NK-92 (cell line): ENCODE data around the gene ARHGAP23.
"Not testable (repeated sequence)": the region's sequence is repeated elsewhere in the genome, so short reads cannot be mapped to it uniquely, and the experiment has no call there.

ENCODE experiments used
- DNase-seq: peaks from one replicate; lab custom pipeline; 2025; ENCODE audit not compliant: unreplicated experiment; lab: John Stamatoyannopoulos, UW

The ARHGAP23 gene

GRCh38 chr17:38485146-38485468 is 56.8 kb downstream of the ARHGAP23 start:
- no peak for DNase-seq

- not testable (repeated sequence) for DNase-seq
Measured at GRCh38 chr17:38485681-38486298, 57.5 kb downstream of the ARHGAP23 start.

DNA sequence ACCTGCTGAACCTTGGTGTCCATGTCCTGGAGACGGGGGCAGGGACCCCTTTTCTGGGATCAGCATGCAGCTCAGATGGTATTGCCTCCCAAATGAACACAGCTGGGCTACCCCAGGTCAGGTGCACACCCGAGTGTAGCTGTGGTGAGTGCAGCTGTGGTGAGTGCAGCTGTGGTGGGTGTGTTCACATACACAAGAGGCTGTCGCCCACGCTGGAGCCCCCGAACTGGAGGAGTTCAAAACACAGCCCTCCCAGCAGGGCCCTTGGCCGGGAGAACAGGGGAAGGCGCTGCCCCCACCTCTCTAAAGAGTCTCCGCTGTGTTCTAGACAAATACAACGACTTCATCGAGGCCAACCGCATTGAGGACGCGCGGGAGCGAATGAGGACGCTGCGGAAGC is 61.5 kb downstream of the ARHGAP23 start:
- DNase-seq = not testable (repeated sequence)

DNA sequence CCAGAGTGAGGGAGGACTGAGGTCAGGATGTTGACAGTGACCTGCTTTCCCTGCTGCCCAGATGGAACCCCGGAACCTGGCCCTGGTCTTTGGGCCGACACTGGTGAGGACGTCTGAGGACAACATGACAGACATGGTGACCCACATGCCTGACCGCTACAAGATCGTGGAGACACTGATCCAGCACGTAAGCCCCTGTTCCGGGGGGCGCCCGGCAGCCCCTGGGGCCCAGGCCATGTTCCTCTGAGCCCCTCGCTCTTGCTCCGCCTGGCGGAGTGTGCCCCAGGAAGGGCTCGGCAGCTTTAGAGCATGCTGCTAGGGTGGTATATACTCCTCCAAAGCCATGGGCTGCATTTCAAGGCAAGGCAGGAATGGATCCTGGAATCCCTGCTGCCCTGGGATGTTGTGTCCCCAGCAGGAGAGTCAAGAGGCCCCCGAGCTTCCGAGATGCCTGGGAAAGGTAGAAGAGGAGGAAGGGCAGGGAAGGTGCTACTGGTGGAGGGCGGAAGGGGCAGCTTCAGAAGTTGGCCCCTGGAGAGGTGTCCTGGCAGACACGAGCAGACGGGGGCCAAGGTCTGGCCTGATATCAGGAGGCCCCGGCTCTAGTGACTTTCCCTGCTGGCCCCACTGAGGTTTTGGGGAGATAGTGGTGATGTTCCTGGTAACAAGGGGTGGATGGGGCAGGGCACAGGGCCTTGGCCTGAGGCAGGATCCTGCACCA is 63.2 kb downstream of the ARHGAP23 start:
- DNase-seq = not testable (repeated sequence)

DNA sequence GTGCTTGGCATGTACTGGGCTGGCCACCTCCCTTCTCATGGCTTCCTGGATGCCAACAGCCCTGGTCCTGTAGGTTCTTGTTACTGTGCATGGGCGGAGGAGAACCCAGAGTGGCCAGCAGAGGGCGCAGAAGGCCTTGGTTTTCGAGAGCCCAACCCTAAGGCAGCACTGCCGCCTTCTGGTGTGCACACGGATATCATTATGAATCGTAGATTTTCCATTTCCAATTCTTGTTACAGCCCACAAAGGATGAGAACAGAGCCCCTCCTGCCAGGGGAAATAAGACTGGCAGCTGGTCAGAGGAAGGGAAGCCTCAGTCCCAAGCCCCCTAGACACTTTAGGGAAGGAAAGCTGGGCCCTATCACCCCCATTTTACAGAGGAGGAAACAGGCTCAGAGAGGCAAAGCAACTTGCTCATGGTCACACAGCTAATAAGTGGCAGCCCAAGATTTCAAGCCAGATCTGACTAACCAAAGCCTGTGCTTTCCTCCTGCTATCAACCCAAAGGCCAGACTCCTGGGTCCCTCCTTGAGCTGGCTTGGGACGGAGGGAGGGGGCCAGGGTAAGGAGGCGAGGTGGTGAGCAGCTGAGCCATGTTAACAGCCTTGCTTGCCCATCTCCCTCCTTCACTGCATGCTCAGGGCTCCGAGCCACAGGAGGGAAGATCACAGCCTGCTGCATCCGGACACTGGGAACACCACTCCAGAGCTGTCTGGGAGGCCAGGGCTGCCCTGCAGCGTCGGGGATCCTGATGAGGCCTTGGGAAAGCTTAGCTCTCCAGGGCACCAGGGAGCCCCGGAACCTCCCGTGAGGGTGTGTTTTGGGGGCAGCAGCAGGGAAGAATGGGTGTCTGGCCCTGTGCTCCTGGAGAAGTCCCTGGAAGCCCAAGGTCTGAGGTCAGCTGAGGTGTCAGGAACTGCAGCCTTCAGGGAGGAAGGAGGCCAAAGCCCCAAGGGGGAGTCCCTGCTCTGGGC is 64.1 kb downstream of the ARHGAP23 start:
- peak; percentile 17 for DNase-seq

DNA sequence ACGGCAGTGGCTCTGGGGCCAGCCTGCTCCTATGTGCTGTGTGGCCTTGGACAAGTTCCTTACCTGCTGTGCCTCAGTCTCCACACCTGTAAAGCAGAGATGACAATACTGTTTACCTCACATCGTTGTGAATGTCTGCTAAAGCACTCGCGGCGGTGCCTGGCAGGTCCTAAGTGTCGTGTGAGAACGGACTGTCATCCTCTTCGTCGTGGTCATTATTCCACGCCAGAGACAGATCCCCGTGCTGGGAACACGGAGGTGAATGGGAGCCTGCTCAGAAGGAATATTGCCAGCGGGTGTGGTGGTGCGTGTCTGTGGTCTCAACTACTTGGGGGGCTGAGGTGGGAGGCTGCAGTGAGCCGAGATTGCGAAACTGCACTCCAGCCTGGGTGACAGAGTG is 65.9 kb downstream of the ARHGAP23 start:
- not testable (repeated sequence) for DNase-seq

- not testable (repeated sequence) for DNase-seq
Measured at GRCh38 chr17:38497656-38498055, 69.4 kb downstream of the ARHGAP23 start.

- no peak for DNase-seq
Measured at GRCh38 chr17:38498353-38498752, 70.1 kb downstream of the ARHGAP23 start.

DNA sequence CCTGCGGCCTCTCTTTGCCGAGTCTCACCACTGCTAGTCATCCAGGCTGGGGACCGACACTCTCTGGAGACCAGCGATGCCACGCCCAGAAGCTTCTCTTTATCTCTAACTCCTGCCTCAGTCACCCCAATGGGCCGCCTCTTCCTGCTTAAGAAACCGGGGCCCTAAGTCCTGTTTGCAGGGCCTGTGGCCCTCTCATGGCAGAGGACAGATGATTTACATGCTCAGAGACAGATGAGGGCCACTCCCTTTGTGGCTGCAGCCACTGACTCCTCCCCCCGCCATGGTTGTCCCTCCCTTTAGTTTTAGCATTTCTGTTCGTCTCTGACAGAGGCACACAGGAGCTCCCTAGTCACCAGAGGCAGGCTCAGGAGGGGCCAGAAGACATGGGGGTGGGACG is 71.0 kb downstream of the ARHGAP23 start:
- not testable (repeated sequence) for DNase-seq

DNA sequence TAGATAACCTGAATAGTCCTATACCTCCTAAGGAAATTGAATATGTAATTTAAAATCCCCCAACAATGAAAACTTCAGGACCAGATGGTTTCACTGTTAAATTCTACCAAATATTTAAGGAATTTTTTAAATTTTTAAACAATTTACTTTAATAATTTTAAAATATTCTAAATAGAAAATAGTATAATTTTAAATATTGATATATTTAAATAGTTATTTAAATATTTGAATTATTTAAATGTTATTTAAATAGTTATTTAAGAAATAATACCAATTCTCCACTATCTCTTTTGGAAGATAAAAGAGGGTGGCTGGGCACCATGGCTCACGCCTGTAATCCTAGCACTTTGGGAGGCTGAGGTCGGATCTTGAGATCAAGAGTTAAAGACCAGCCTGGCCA is 73.5 kb downstream of the ARHGAP23 start:
- DNase-seq = not testable (repeated sequence)

DNA sequence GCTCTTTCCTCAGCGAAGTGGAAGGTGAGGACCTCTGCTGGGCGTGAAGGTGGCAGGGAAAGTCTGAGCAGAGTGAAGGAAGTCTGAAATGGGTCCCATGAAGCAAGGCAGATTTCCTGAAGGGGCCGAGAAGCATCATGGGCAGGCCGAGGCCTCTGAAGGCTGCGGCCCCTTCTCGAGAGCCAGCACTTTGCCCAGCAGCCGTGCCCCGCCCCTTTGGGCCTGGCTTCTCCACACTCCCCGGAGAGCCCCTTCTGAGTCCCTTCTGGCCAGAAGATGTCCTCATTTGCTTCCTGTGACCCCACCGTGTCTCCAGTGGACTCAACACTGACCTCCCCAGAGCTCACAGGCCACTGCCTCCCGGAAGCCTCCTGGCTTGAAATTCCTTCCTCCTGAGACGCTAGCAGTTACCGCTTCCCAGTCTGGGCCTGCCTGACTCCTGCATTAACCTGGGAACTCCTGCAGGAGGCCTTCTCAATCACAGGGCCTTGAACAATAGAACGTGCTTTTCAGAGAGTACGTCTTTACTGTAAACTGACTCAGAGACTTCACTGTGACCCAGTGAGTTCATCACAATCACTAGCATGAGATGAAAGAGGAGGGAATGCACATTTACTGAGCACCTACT is 75.1 kb downstream of the ARHGAP23 start:
- not testable (repeated sequence) for DNase-seq

DNA sequence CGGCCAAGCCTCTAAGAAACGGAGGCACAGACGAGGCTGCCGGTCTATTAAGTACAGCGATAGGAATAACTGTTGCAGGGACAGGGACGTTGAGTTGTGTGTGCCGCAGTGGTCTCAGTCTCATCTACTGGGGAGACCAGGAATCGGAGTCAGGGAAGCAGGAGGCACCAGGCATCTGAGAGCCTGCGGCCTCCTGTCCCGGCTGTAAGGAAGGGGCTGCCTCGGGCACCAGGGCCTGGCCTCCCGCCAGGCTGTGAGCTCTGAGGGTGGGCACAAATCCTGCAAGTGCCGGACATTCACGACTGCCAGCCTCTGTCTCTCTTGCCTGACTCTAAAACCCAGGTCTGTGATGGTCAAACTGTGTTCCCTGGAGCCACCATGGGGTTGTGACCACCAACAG is 76.0 kb downstream of the ARHGAP23 start:
- DNase-seq = no peak

- no peak for DNase-seq
Measured at GRCh38 chr17:38507436-38507835, 79.2 kb downstream of the ARHGAP23 start.

- DNase-seq = no peak
Measured at GRCh38 chr17:38507921-38508569, 79.8 kb downstream of the ARHGAP23 start.

DNA sequence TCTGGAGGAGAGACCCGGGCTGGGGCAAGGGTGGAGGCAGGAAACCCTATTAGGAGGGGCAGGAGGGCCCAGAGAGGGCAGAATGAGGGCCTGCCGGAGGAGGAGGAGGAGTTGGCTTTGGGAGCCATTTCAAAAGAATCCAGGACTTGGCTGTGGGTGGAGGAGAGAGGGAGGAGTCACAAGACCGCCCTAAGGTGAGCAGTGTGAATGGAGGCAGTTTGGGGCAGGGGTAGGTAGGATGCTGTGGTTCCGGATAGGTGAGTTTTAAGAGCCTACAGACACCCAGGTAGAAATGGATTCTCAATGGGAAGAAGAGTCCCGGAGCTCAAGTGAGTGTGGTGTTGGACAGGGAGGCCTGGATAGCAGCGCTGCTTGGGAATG is 80.3 kb downstream of the ARHGAP23 start:
- DNase-seq = no peak

DNA sequence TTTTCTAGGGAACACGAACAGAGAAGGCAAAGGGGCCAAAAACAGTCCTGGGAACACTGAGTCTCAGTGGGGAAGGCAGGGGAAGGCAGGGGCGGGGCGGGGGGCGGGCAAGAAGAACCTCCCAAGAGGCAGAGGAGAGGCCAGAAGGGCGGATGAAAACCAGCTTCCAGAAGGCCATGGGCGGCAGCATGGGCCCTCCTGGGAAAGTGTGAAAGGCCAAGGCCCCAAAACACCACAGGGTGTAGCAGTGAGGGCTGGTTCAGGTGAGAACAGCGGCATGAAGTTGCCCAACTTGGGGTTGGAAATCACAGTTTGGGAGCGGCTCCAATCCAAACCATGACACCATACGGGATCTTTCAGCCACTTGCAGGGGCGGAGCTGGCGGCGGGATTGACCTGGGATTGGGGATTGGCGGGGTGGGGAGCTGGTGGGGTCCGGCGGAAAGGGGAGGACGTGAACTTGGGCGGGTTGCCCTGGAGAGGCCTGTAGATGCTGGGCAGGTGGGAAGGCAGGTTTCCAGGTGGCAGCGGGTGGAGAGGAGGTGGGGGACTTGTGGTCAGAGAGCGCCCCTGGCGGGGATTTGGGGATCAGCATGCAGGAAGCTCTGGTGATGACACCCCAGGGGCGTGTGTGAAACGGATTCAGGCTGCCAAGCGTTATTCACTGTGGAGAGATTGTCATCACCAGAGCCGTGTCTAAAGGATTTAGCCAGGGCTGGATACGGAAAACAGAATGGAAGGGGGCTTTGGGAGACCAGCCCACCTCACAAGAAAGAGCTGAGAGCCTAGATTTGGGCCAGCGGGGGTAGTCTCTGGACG is 80.9 kb downstream of the ARHGAP23 start:
- no peak for DNase-seq

GRCh38 chr17:38509772-38510420 is 81.6 kb downstream of the ARHGAP23 start:
- no peak for DNase-seq

DNA sequence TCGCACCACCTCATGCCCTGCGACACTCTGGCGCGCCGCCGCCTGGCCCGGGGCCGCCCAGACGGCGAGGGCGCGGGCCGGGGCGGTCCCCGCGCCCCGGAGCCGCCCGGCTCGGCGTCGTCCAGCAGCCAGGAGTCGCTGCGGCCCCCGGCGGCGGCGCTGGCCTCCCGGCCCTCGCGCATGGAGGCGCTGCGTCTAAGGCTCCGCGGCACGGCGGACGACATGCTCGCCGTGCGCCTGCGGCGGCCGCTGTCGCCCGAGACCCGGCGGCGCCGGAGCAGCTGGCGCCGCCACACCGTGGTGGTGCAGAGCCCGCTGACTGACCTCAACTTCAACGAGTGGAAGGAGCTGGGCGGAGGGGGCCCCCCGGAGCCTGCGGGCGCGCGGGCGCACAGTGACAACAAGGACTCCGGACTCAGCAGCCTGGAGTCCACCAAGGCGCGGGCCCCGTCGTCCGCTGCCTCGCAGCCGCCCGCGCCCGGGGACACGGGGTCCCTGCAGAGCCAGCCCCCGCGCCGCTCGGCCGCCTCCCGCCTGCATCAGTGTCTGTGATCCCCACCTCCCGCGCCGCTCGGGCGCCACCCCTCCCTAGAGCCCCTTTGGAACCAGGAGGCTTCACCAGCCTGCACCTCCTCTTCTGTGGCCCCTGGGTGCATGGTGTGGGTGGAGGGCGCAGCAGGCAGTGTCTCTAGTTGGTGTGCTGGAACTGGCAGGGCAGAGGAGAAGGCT is 82.3 kb downstream of the ARHGAP23 start:
- no peak for DNase-seq
